HG03575 (cell line): ENCODE measurements around the gene LBP.

Experiments used
- ATAC-seq: cut with Tn5 transposase; IDR thresholded peaks from one replicate; pipeline ENCODE4 v1.9.1; 2021; ENCODE audit not compliant: unreplicated experiment, insufficient number of reproducible peaks, low FRiP score; ENCODE audit errors: extremely low read depth

Gene LBP

GRCh38 chr20:38418509-38419204 lies 72.4 kb downstream of the LBP start:
- ATAC-seq: no peak

GRCh38 chr20:38420388-38421085 lies 74.3 kb downstream of the LBP start:
- no peak for ATAC-seq

- no peak for ATAC-seq
Observed at GRCh38 chr20:38421915-38422314, 75.6 kb downstream of the LBP start.

GRCh38 chr20:38423541-38423940 lies 77.3 kb downstream of the LBP start:
- ATAC-seq: no peak

GRCh38 chr20:38424401-38424800 lies 78.1 kb downstream of the LBP start:
- ATAC-seq: no peak

- ATAC-seq: no peak
Observed at GRCh38 chr20:38426006-38426897, 80.0 kb downstream of the LBP start.
